HG03280 (cell line): ENCODE data around the gene G3BP1.
"Not testable (repeated sequence)": the region's sequence is repeated elsewhere in the genome, so short reads cannot be mapped to it uniquely, and the experiment has no call there.

Experiments used
- ATAC-seq: cut with Tn5 transposase; IDR thresholded peaks from one replicate; pipeline ENCODE4 v1.9.1; 2021; ENCODE audit warnings: mild to moderate bottlenecking, moderate library complexity; ENCODE audit not compliant: unreplicated experiment

Gene G3BP1

GRCh38 chr5:151751593-151751992 is 20.2 kb upstream of the G3BP1 start:
- no peak for ATAC-seq

- ATAC-seq: no peak
Observed at GRCh38 chr5:151755383-151755782, 16.4 kb upstream of the G3BP1 start.

- peak; percentile 35 for ATAC-seq
Observed at GRCh38 chr5:151757233-151758140, 14.3 kb upstream of the G3BP1 start.

- peak; percentile 1 for ATAC-seq
Observed at GRCh38 chr5:151758141-151758429, 13.7 kb upstream of the G3BP1 start.

- ATAC-seq: peak; percentile 98
Observed at GRCh38 chr5:151758430-151759241, 13.1 kb upstream of the G3BP1 start, which contains the start of gene ATOX1. ATOX1 (minus strand) TSS chr5:151758631; CDS start chr5:151758551, 80 bp downstream.

- ATAC-seq: no peak
Observed at GRCh38 chr5:151764801-151765200, 7.0 kb upstream of the G3BP1 start.

GRCh38 chr5:151766975-151767374 is 4.8 kb upstream of the G3BP1 start:
- no peak for ATAC-seq

- ATAC-seq: peak; percentile 23
Observed at GRCh38 chr5:151770383-151771258, 1.1 kb upstream of the G3BP1 start.

GRCh38 chr5:151772029-151772845 is 483 bp downstream of the G3BP1 start:
- ATAC-seq: no peak

- ATAC-seq: no peak
Observed at GRCh38 chr5:151772846-151773561, 1.2 kb downstream of the G3BP1 start.

GRCh38 chr5:151773951-151774350 is 2.2 kb downstream of the G3BP1 start:
- no peak for ATAC-seq

- no peak for ATAC-seq
Observed at GRCh38 chr5:151775025-151775606, 3.4 kb downstream of the G3BP1 start.

- no peak for ATAC-seq
Observed at GRCh38 chr5:151779531-151780125, 7.9 kb downstream of the G3BP1 start.

- ATAC-seq: no peak
Observed at GRCh38 chr5:151780348-151780747, 8.6 kb downstream of the G3BP1 start.

- no peak for ATAC-seq
Observed at GRCh38 chr5:151781201-151781600, 9.4 kb downstream of the G3BP1 start.

GRCh38 chr5:151783664-151784063 is 11.9 kb downstream of the G3BP1 start:
- ATAC-seq: not testable (repeated sequence)

GRCh38 chr5:151784141-151784540 is 12.4 kb downstream of the G3BP1 start:
- no peak for ATAC-seq

- no peak for ATAC-seq
Observed at GRCh38 chr5:151786468-151786867, 14.7 kb downstream of the G3BP1 start.

- ATAC-seq: no peak
Observed at GRCh38 chr5:151787817-151788216, 16.1 kb downstream of the G3BP1 start.
